Measurements from ENCODE around the gene FGF14. TPM values are rescaled to one million over a fixed set of nuclear protein-coding genes. Genes with fewer than 3 reads are reported as not detected.
A peak's percentile ranks its signal among the peaks of the same experiment; 100 is the strongest.

The FGF14 gene
- total and polyA plus RNA-seq, 2 donors, result 0.20 to 4.5 TPM

GRCh38 chr13:101949681-101950080 lies 452.2 kb downstream of the FGF14 start:
- Histone ChIP-seq H3K4me3 (ENCODE audit: low read depth, low read length) (no peak overlapping the region), H3K27ac (ENCODE audit: low read depth) (no peak overlapping the region), H3K36me3 (ENCODE audit: insufficient read depth) (no peaks in the 10 kb centered on the region), H3K4me1 (ENCODE audit: insufficient read depth) (no peaks in the 10 kb centered on the region)
- DNase-seq (ENCODE audit: extremely low spot score), result no peak

- Histone ChIP-seq H3K4me3 (ENCODE audit: low read depth, low read length) (no peak overlapping the region), H3K36me3 (ENCODE audit: insufficient read depth) (no peaks in the 10 kb centered on the region), H3K27ac (ENCODE audit: low read depth) (no peak overlapping the region), H3K4me1 (ENCODE audit: insufficient read depth) (no peaks in the 10 kb centered on the region)
- no peak for DNase-seq (ENCODE audit: extremely low spot score)
These were observed 455.4 kb downstream of the FGF14 start for GRCh38 chr13:101946401-101946800.

GRCh38 chr13:101945435-101945834 lies 456.4 kb downstream of the FGF14 start:
- Histone ChIP-seq H3K4me1 (ENCODE audit: insufficient read depth) (no peaks in the 10 kb centered on the region), H3K4me3 (ENCODE audit: low read depth, low read length) (no peak overlapping the region), H3K27ac (ENCODE audit: low read depth) (no peak overlapping the region), H3K36me3 (ENCODE audit: insufficient read depth) (no peaks in the 10 kb centered on the region)
- 72% methylated on average over 6 of the region's 6 CpGs for WGBS
- no peak for DNase-seq (ENCODE audit: extremely low spot score)

GRCh38 chr13:101944521-101944920 lies 457.3 kb downstream of the FGF14 start:
- WGBS, result 43% methylated on average over 2 of the region's 2 CpGs

GRCh38 chr13:101942535-101943157 lies 459.2 kb downstream of the FGF14 start:
- WGBS, result 49% methylated on average over 2 of the region's 2 CpGs
- Histone ChIP-seq H3K27ac (ENCODE audit: low read depth) (no peak overlapping the region), H3K4me1 (ENCODE audit: insufficient read depth) (no peaks in the 10 kb centered on the region), H3K4me3 (ENCODE audit: low read depth, low read length) (no peak overlapping the region), H3K36me3 (ENCODE audit: insufficient read depth) (no peaks in the 10 kb centered on the region)
- no peak for DNase-seq (ENCODE audit: extremely low spot score)

More at GRCh38 chr13:101944521-101944920, 457.3 kb downstream of the FGF14 start:
- no peak for DNase-seq (ENCODE audit: extremely low spot score)
- Histone ChIP-seq H3K27ac (ENCODE audit: low read depth) (no peak overlapping the region), H3K36me3 (ENCODE audit: insufficient read depth) (no peaks in the 10 kb centered on the region), H3K4me3 (ENCODE audit: low read depth, low read length) (no peak overlapping the region), H3K4me1 (ENCODE audit: insufficient read depth) (no peaks in the 10 kb centered on the region)

- DNase-seq (ENCODE audit: extremely low spot score), result peak; percentile 42
- WGBS, result 0% methylated on average over 1 of the region's 1 CpG
- no peaks in the 10 kb centered on the region for H3K4me1 ChIP-seq (ENCODE audit: insufficient read depth)
- no peak overlapping the region for H3K27ac ChIP-seq (ENCODE audit: low read depth)
- H3K4me3 ChIP-seq (ENCODE audit: low read depth, low read length), result no peak overlapping the region
- H3K36me3 ChIP-seq (ENCODE audit: insufficient read depth), result no peaks in the 10 kb centered on the region
These were observed 459.8 kb downstream of the FGF14 start for GRCh38 chr13:101942038-101942437.

- WGBS, result 50% methylated on average over 2 of the region's 2 CpGs
- no peak for DNase-seq (ENCODE audit: extremely low spot score)
- Histone ChIP-seq H3K27ac (ENCODE audit: low read depth) (no peak overlapping the region), H3K4me1 (ENCODE audit: insufficient read depth) (no peaks in the 10 kb centered on the region), H3K4me3 (ENCODE audit: low read depth, low read length) (no peak overlapping the region), H3K36me3 (ENCODE audit: insufficient read depth) (no peaks in the 10 kb centered on the region)
These were observed 460.6 kb downstream of the FGF14 start for GRCh38 chr13:101941095-101941783.

- WGBS, result 62% methylated on average over 2 of the region's 2 CpGs
- H3K36me3 ChIP-seq (ENCODE audit: insufficient read depth), result no peaks in the 10 kb centered on the region
- no peaks in the 10 kb centered on the region for H3K4me1 ChIP-seq (ENCODE audit: insufficient read depth)
- DNase-seq (ENCODE audit: extremely low spot score), result no peak
- H3K4me3 ChIP-seq (ENCODE audit: low read depth, low read length), result no peak overlapping the region
- no peak overlapping the region for H3K27ac ChIP-seq (ENCODE audit: low read depth)
These were observed 462.5 kb downstream of the FGF14 start for GRCh38 chr13:101939370-101939769.

GRCh38 chr13:101935828-101936227 lies 466.0 kb downstream of the FGF14 start:
- DNase-seq (ENCODE audit: extremely low spot score), result no peak
- H3K4me1 ChIP-seq (ENCODE audit: insufficient read depth), result no peaks in the 10 kb centered on the region
- 78% methylated on average over 2 of the region's 2 CpGs for WGBS
- H3K27ac ChIP-seq (ENCODE audit: low read depth), result no peak overlapping the region
- no peak overlapping the region for H3K4me3 ChIP-seq (ENCODE audit: low read depth, low read length)
- no peaks in the 10 kb centered on the region for H3K36me3 ChIP-seq (ENCODE audit: insufficient read depth)

- Histone ChIP-seq H3K27ac (ENCODE audit: low read depth) (no peak overlapping the region), H3K4me3 (ENCODE audit: low read depth, low read length) (no peak overlapping the region), H3K4me1 (ENCODE audit: insufficient read depth) (no peaks in the 10 kb centered on the region), H3K36me3 (ENCODE audit: insufficient read depth) (no peaks in the 10 kb centered on the region)
- 66% methylated on average over 3 of the region's 3 CpGs for WGBS
- DNase-seq (ENCODE audit: extremely low spot score), result no peak
These were observed 470.7 kb downstream of the FGF14 start for GRCh38 chr13:101931186-101931585.

GRCh38 chr13:101930331-101930730 lies 471.5 kb downstream of the FGF14 start:
- WGBS, result 47% methylated on average over 2 of the region's 2 CpGs
- Histone ChIP-seq H3K27ac (ENCODE audit: low read depth) (no peak overlapping the region), H3K4me3 (ENCODE audit: low read depth, low read length) (no peak overlapping the region), H3K4me1 (ENCODE audit: insufficient read depth) (no peaks in the 10 kb centered on the region), H3K36me3 (ENCODE audit: insufficient read depth) (no peaks in the 10 kb centered on the region)
- DNase-seq (ENCODE audit: extremely low spot score), result no peak

GRCh38 chr13:101925731-101926130 lies 476.1 kb downstream of the FGF14 start:
- no peak overlapping the region for H3K27ac ChIP-seq (ENCODE audit: low read depth)
- WGBS, result 71% methylated on average over 2 of the region's 2 CpGs
- no peaks in the 10 kb centered on the region for H3K36me3 ChIP-seq (ENCODE audit: insufficient read depth)
- H3K4me1 ChIP-seq (ENCODE audit: insufficient read depth), result no peaks in the 10 kb centered on the region
- no peak overlapping the region for H3K4me3 ChIP-seq (ENCODE audit: low read depth, low read length)
- no peak for DNase-seq (ENCODE audit: extremely low spot score)

- 1% methylated on average over 24 of the region's 24 CpGs for WGBS
- Histone ChIP-seq H3K27ac (ENCODE audit: low read depth) (no peak overlapping the region), H3K4me3 (ENCODE audit: low read depth, low read length) (no peak overlapping the region), H3K36me3 (ENCODE audit: insufficient read depth) (no peaks in the 10 kb centered on the region), H3K4me1 (ENCODE audit: insufficient read depth) (no peaks in the 10 kb centered on the region)
- DNase-seq (ENCODE audit: extremely low spot score), result peak; percentile 5
These were observed 482.2 kb downstream of the FGF14 start for GRCh38 chr13:101919541-101920181.

Measured in urinary bladder (tissue), 4 donors.